ENCODE measurements around the gene KRT86.

KRT86 gene

GRCh38 chr12:52232674-52233461 lies 41.6 kb upstream of the KRT86 start, which contains the start of gene KRT7:
Gene KRT7 (plus strand): TSS chr12:52233243. CDS start chr12:52233297, 54 bp downstream.
- no peak for TF ChIP-seq CTCF (IDR thresholded peaks at IDR 0.05; ENCODE audit: low read length)
- no peak for TF ChIP-seq EZH2 (optimal IDR thresholded peaks at IDR 0.05; ENCODE audit: low read depth, low read length)
- no peak for TF ChIP-seq EZH2phosphoT487 (IDR thresholded peaks at IDR 0.05; ENCODE audit: low read length)
- Histone ChIP-seq H3F3A (ENCODE audit: insufficient read depth, low read length) (no peaks in the 10 kb centered on the region), H3K36me3 (replicated peaks; ENCODE audit: insufficient read depth, low read length) (no peaks in the 10 kb centered on the region), H3K27me3 (replicated peaks; ENCODE audit: insufficient read depth, low read length) (peaks cover 77% of the 10 kb centered on the region), H3K4me3 (ENCODE audit: low read length) (no peak within 1 kb of the TSS), H3K9ac (ENCODE audit: low read length) (no peak within 1 kb of the TSS), H3K9me2 (replicated peaks; ENCODE audit: insufficient read depth, low read length) (no peaks in the 10 kb centered on the region), H3K79me2 (ENCODE audit: low read length) (no peaks in the 10 kb centered on the region), H3K27ac (ENCODE audit: low read length) (no peak within 1 kb of the TSS), H3K4me1 (ENCODE audit: low read length) (no peaks in the 10 kb centered on the region), H3K9me3 (replicated peaks; ENCODE audit: insufficient read depth, low read length) (no peaks in the 10 kb centered on the region), H4K20me1 (ENCODE audit: insufficient read depth, low read length) (no peaks in the 10 kb centered on the region), H3K4me2 (ENCODE audit: low read depth, low read length) (no peak within 1 kb of the TSS), H2AFZ (ENCODE audit: low read length) (no peak within 1 kb of the TSS)
- DNase-seq, result no peak

- Histone ChIP-seq H4K20me1 (ENCODE audit: insufficient read depth, low read length) (no peaks in the 10 kb centered on the region), H3K9me2 (replicated peaks; ENCODE audit: insufficient read depth, low read length) (no peaks in the 10 kb centered on the region), H3K4me1 (ENCODE audit: low read length) (no peaks in the 10 kb centered on the region), H3K36me3 (replicated peaks; ENCODE audit: insufficient read depth, low read length) (no peaks in the 10 kb centered on the region), H3F3A (ENCODE audit: insufficient read depth, low read length) (no peaks in the 10 kb centered on the region), H3K9me3 (replicated peaks; ENCODE audit: insufficient read depth, low read length) (no peaks in the 10 kb centered on the region), H2AFZ (ENCODE audit: low read length) (no peak overlapping the region), H3K27ac (ENCODE audit: low read length) (no peak overlapping the region), H3K4me2 (ENCODE audit: low read depth, low read length) (no peak overlapping the region), H3K79me2 (ENCODE audit: low read length) (no peaks in the 10 kb centered on the region), H3K27me3 (replicated peaks; ENCODE audit: insufficient read depth, low read length) (peaks cover 70% of the 10 kb centered on the region), H3K4me3 (ENCODE audit: low read length) (no peak overlapping the region), H3K9ac (ENCODE audit: low read length) (no peak overlapping the region)
- no peak for DNase-seq
- no peak for TF ChIP-seq EZH2 (optimal IDR thresholded peaks at IDR 0.05; ENCODE audit: low read depth, low read length)
- no peak for TF ChIP-seq CTCF (IDR thresholded peaks at IDR 0.05; ENCODE audit: low read length)
- no peak for TF ChIP-seq EZH2phosphoT487 (IDR thresholded peaks at IDR 0.05; ENCODE audit: low read length)
Observed at GRCh38 chr12:52233462-52234207, 40.8 kb upstream of the KRT86 start.

GRCh38 chr12:52234223-52234810 lies 40.1 kb upstream of the KRT86 start:
- Histone ChIP-seq H3K27ac (ENCODE audit: low read length) (no peak overlapping the region), H3K36me3 (replicated peaks; ENCODE audit: insufficient read depth, low read length) (no peaks in the 10 kb centered on the region), H3K79me2 (ENCODE audit: low read length) (no peaks in the 10 kb centered on the region), H2AFZ (ENCODE audit: low read length) (no peak overlapping the region), H3K9me3 (replicated peaks; ENCODE audit: insufficient read depth, low read length) (no peaks in the 10 kb centered on the region), H3K4me3 (ENCODE audit: low read length) (no peak overlapping the region), H3K9me2 (replicated peaks; ENCODE audit: insufficient read depth, low read length) (no peaks in the 10 kb centered on the region), H4K20me1 (ENCODE audit: insufficient read depth, low read length) (no peaks in the 10 kb centered on the region), H3K27me3 (replicated peaks; ENCODE audit: insufficient read depth, low read length) (peaks cover 64% of the 10 kb centered on the region), H3K4me1 (ENCODE audit: low read length) (no peaks in the 10 kb centered on the region), H3K4me2 (ENCODE audit: low read depth, low read length) (no peak overlapping the region), H3F3A (ENCODE audit: insufficient read depth, low read length) (no peaks in the 10 kb centered on the region), H3K9ac (ENCODE audit: low read length) (no peak overlapping the region)
- no peak for DNase-seq
- TF ChIP-seq CTCF (IDR thresholded peaks at IDR 0.05; ENCODE audit: low read length), result no peak
- no peak for TF ChIP-seq EZH2 (optimal IDR thresholded peaks at IDR 0.05; ENCODE audit: low read depth, low read length)
- TF ChIP-seq EZH2phosphoT487 (IDR thresholded peaks at IDR 0.05; ENCODE audit: low read length), result no peak

Data from MM.1S (cell line).